CD4-positive, alpha-beta T cell (primary cell): ENCODE measurements around the gene LRRC1. TPM values are rescaled to one million over a fixed set of nuclear protein-coding genes. Genes with fewer than 3 reads are reported as not detected.

Source experiments
- ATAC-seq: fragments of 200-7000 bp; cut with Tn5 transposase; one replicate; pipeline ENCODE4 v1.10.0; 2022; ENCODE audit warnings: mild to moderate bottlenecking; ENCODE audit not compliant: poor library complexity
- CTCF ChIA-PET: fragments of 350-600 bp; sonication (Branson Sonifier 250); formaldehyde crosslinking; loops from one replicate; lab custom pipeline; 2021; ENCODE audit warnings: antibody characterized with exemption, inconsistent platforms; lab: Charles Lee
- POLR2A ChIA-PET: fragments of 350-600 bp; sonication (Branson Sonifier 250); formaldehyde crosslinking; loops from one replicate; lab custom pipeline; 2021; ENCODE audit warnings: antibody characterized with exemption, inconsistent platforms; lab: Charles Lee
- DNase-seq, 14 experiments: peaks; one replicate each; pipeline ENCODE4 v3.0.0-alpha.2; 2013 to 2020; ENCODE audit warnings: mixed read lengths in 2 of 14
- H3K27ac ChIP-seq, 2 donors: one replicate each; pipeline versions ENCODE4 v1.5.1 to v1.7.0; 2013; ENCODE audit warnings: low read length in 2 of 2, low read depth in 1 of 2, mild to moderate bottlenecking in 1 of 2
- H3K27me3 ChIP-seq, 2 experiments: 1 replicate in 1 of 2; 2 replicates in 1 of 2; pipeline versions ENCODE4 v1.6.1 to v1.7.0; 2013; ENCODE audit warnings: low read length in 2 of 2, control low read depth in 1 of 2, mild to moderate bottlenecking in 1 of 2, moderate library complexity in 1 of 2; ENCODE audit not compliant: insufficient read depth in 2 of 2, control insufficient read depth in 1 of 2
- H3K36me3 ChIP-seq: one replicate; pipeline ENCODE4 v1.6.1; 2013; ENCODE audit warnings: low read length, control low read depth; ENCODE audit not compliant: insufficient read depth
- H3K4me1 ChIP-seq: one replicate; pipeline ENCODE4 v1.6.1; 2013; ENCODE audit warnings: low read length, control low read depth; ENCODE audit not compliant: insufficient read depth
- H3K4me3 ChIP-seq: one replicate; pipeline ENCODE4 v1.5.1; 2013; ENCODE audit warnings: mild to moderate bottlenecking, low read length, moderate library complexity
- H3K9me3 ChIP-seq, 2 experiments: 1 replicate in 1 of 2; 2 replicates in 1 of 2; pipeline versions ENCODE4 v1.6.1 to v1.7.0; 2013; ENCODE audit warnings: low read length in 2 of 2, mild to moderate bottlenecking in 2 of 2, control low read depth in 1 of 2, moderate library complexity in 1 of 2; ENCODE audit not compliant: control insufficient read depth in 1 of 2, insufficient read depth in 1 of 2
- H3K27ac Mint-ChIP-seq: one replicate; pipeline ENCODE4 v1.8.0; 2020; ENCODE audit warnings: mixed read lengths
- H3K27me3 Mint-ChIP-seq: one replicate; pipeline ENCODE4 v1.8.0; 2021; ENCODE audit warnings: mixed read lengths
- H3K36me3 Mint-ChIP-seq: one replicate; pipeline ENCODE4 v1.8.0; 2021; ENCODE audit warnings: low read depth, mixed read lengths
- H3K4me1 Mint-ChIP-seq: one replicate; pipeline ENCODE4 v1.8.0; 2021; ENCODE audit warnings: low read depth, mixed read lengths
- H3K4me3 Mint-ChIP-seq: one replicate; pipeline ENCODE4 v1.8.0; 2020; ENCODE audit warnings: mild to moderate bottlenecking, mixed read lengths
- H3K9me3 Mint-ChIP-seq: one replicate; pipeline ENCODE4 v1.8.0; 2020; ENCODE audit warnings: mixed read lengths
- intact Hi-C, 2 experiments: fragments of 100-400 bp; cut with DNase I in 1 of 2; cut with micrococcal nuclease in 1 of 2; formaldehyde crosslinking; loops; one replicate each; pipeline versions ENCODE4 v1.15.1 to v1.9.0; 2023 to 2025; cut with DNase I, micrococcal nuclease
- total RNA-seq, 174 experiments: library from RNA in 2 of 174; stranded (reverse) in 2 of 174; gene quantifications; one replicate each; pipeline ENCODE4 v1.2.3 and lab custom pipeline; 2021 to 2026
- TF ChIP-seq, protein P1 (sequence below): fragments of 200-600 bp; IDR thresholded peaks from one replicate; pipeline ENCODE4 v1.8.0; 2022; ENCODE audit warnings: antibody characterized with exemption, mild to moderate bottlenecking

The LRRC1 gene
- total RNA-seq, 2 experiments from 2014 or later = 0.78 to 1.1 TPM

DNA sequence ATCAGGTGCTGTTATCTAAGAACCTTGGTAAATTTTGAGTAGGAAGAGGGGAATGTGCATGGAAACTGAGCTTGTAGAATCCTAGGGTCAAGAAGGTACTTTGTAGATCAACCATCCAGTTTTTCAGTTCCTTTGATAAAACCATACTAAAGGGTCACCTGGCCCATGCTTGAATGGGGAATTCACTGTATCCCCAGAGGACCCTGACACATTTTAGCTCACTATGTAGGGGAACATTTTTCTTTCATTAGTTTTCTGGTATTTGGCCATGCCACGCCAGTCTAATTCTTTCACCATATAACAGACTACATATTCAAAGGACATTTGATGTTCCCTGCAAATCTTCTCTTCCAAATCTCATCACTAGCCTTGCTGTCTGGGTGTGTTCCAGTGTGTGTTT is 29.9 kb downstream of the LRRC1 start:
- Mint-ChIP-seq H3K9me3 (no peaks in the 10 kb centered on the region), H3K36me3 (no peaks in the 10 kb centered on the region), H3K27ac (no peak overlapping the region), H3K4me1 (no peaks in the 10 kb centered on the region), H3K27me3 (no peaks in the 10 kb centered on the region), H3K4me3 (no peak overlapping the region)
- no peak for DNase-seq
- H3K4me1 ChIP-seq = no peaks in the 10 kb centered on the region
- H3K36me3 ChIP-seq = no peaks in the 10 kb centered on the region
- H3K4me3 ChIP-seq = no peak overlapping the region
- TF ChIP-seq, protein P1, sequence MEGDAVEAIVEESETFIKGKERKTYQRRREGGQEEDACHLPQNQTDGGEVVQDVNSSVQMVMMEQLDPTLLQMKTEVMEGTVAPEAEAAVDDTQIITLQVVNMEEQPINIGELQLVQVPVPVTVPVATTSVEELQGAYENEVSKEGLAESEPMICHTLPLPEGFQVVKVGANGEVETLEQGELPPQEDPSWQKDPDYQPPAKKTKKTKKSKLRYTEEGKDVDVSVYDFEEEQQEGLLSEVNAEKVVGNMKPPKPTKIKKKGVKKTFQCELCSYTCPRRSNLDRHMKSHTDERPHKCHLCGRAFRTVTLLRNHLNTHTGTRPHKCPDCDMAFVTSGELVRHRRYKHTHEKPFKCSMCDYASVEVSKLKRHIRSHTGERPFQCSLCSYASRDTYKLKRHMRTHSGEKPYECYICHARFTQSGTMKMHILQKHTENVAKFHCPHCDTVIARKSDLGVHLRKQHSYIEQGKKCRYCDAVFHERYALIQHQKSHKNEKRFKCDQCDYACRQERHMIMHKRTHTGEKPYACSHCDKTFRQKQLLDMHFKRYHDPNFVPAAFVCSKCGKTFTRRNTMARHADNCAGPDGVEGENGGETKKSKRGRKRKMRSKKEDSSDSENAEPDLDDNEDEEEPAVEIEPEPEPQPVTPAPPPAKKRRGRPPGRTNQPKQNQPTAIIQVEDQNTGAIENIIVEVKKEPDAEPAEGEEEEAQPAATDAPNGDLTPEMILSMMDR = no peak
- POLR2A ChIA-PET = interaction anchor here (0.7 kb wide), 1 partner anchor 12 kb away, joined by 3 read pairs; no protein-coding TSS in a partner anchor
- H3K9me3 ChIP-seq = no peaks in the 10 kb centered on the region
- CTCF ChIA-PET = no interaction called here
- no peak for ATAC-seq
- no peak overlapping the region for H3K27ac ChIP-seq
- intact Hi-C loops = no loop called here
- no peaks in the 10 kb centered on the region for H3K27me3 ChIP-seq

DNA sequence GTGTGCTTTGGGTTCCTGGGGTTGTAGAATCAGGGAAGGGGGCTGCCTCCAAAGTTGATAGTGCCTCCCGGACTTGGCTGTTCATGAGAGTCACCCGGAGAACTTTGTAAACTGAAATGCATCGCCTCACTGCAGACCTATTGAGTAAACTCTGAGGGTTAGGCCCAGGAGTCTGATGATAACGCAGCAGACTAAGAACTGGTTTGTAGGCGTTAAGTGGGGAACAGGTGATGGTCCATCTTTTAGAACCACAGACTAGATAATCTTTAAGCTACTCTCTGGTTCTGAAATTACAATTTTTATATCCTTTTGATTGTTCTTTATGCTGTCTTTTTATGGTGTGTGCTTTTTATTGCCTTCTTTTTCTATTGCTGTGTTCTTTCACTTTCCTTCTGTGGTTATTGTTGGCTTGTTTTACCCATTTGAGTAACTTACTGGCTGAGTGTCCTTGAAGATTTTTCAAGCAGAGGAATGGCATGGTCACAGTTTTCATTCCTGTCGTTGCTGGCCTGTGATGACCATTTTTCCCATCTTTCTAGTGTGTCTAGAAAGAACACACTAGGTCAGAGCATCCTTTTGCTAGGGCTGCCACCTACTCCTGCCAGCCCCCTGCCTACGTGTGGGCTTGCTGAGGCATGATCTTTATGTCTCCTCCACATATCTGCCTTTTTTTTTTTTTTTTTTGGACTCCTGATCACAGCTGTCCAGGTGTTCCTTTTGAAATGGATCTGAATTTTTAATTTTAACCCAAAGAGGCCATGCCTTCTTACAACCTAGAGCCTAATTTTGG is 30.9 kb downstream of the LRRC1 start:
- Mint-ChIP-seq H3K36me3 (no peaks in the 10 kb centered on the region), H3K27ac (no peak overlapping the region), H3K4me3 (no peak overlapping the region), H3K9me3 (no peaks in the 10 kb centered on the region), H3K4me1 (no peaks in the 10 kb centered on the region), H3K27me3 (no peaks in the 10 kb centered on the region)
- Histone ChIP-seq H3K36me3 (no peaks in the 10 kb centered on the region), H3K4me1 (no peaks in the 10 kb centered on the region), H3K27ac (no peak overlapping the region), H3K27me3 (no peaks in the 10 kb centered on the region), H3K4me3 (no peak overlapping the region), H3K9me3 (no peaks in the 10 kb centered on the region)
- TF ChIP-seq, protein P1 = no peak
- no peak for ATAC-seq
- CTCF ChIA-PET = no interaction called here
- intact Hi-C loops = no loop called here
- no peak for DNase-seq
- POLR2A ChIA-PET = no interaction called here

DNA sequence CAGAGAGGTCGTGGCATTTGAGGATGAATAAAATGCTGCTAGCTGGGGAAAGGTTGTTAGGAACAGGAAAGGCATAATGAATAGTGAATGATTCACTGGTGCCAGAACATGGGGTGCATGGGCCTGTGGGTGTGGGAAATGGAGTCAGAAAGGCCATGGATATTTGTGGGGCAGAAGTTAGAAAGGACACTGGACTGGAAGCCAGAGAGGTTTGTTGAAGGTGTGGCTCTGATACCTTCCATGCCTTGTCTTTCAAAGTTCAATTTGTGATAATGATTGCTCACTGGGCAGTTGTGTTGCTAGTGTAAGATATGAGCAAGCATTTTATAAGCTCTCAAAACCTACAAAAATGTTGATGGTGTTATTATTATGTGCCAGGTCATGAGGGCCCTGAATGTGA is 32.7 kb downstream of the LRRC1 start:
- no peaks in the 10 kb centered on the region for H3K9me3 Mint-ChIP-seq
- Histone ChIP-seq H3K4me3 (no peak overlapping the region), H3K36me3 (no peaks in the 10 kb centered on the region), H3K4me1 (no peaks in the 10 kb centered on the region), H3K9me3 (no peaks in the 10 kb centered on the region), H3K27ac (no peak overlapping the region), H3K27me3 (no peaks in the 10 kb centered on the region)
- POLR2A ChIA-PET = no interaction called here
- TF ChIP-seq, protein P1 = no peak
- no peak overlapping the region for H3K4me3 Mint-ChIP-seq
- intact Hi-C loops = no loop called here
- ATAC-seq (no peak), DNase-seq (no peak)
- H3K27me3 Mint-ChIP-seq = no peaks in the 10 kb centered on the region
- CTCF ChIA-PET = no interaction called here
- H3K36me3 Mint-ChIP-seq = no peaks in the 10 kb centered on the region
- no peaks in the 10 kb centered on the region for H3K4me1 Mint-ChIP-seq
- no peak overlapping the region for H3K27ac Mint-ChIP-seq
